GM19395 (cell line): ENCODE measurements around the gene CALY.

Experiments
- ATAC-seq: cut with Tn5 transposase; IDR thresholded peaks from one replicate; pipeline ENCODE4 v1.9.1; 2021; ENCODE audit warnings: mild to moderate bottlenecking, moderate library complexity; ENCODE audit not compliant: unreplicated experiment

CALY gene

DNA sequence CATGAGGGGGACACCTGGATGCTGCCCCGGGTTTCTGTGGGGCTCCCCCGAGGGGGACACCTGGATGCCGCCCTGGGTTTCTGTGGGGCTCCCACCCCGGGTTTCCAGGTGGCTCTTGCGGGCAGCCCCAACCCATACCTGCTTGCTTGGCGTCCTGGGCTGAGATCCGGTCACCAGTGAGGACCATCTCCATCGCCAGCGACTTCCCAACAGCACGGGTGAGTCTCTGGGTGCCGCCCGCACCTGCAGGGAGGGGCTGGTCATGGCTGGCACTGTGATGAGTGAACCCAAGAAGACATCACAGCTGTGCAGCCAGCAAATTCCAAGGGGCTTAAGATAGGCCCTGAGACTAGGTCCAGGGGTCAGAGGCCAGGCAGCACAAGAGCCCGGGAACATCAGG lies 30.1 kb upstream of the CALY start:
- no peak for ATAC-seq

DNA sequence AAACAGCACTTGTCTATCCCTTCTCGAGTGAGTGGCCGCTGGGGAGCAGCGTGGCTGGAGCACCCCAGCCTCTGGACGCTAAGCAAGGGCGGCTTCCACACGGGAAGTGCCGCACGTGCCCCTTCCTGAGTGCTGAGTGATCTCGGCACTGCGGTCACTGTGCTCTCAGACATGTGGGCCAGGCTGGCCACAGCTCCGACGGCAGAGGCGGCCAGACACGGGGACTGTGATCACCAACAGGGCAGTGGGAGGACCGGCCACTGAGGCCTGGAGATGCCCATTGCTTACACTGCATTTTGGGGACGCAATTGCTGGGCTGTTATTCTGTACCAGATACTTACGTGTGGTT lies 29.4 kb upstream of the CALY start:
- no peak for ATAC-seq

DNA sequence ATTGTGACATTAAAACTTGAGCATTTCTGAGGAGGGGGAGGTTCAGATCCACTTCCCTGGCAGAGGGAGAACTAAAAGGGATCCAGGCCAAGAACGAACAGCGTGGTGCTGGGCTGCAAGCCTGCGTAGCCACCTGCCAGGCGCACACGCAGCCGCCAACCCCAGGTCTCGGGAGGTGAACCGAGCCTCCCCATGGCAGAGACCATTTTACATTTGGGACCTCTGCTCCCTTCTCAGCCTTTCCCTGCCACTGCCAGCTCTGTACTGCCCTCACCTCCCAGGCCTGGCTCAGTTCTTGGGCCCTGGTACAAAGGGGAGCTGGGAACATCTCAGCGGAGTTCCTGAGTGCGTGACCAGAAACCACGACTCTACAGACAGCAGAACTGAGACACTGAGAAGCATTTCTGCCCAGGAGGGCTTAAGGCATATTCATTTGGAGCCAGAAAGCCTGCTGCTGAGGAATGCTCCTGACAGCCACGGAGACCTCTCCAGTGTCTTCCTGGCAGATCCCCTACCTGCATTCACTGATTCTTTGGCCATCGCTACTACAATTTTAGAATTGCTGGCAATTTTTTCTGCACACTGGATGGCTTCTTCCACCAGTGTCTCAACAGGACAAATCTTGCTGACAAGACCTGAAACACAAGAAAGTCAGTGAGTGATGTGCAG lies 28.9 kb upstream of the CALY start:
- no peak for ATAC-seq

DNA sequence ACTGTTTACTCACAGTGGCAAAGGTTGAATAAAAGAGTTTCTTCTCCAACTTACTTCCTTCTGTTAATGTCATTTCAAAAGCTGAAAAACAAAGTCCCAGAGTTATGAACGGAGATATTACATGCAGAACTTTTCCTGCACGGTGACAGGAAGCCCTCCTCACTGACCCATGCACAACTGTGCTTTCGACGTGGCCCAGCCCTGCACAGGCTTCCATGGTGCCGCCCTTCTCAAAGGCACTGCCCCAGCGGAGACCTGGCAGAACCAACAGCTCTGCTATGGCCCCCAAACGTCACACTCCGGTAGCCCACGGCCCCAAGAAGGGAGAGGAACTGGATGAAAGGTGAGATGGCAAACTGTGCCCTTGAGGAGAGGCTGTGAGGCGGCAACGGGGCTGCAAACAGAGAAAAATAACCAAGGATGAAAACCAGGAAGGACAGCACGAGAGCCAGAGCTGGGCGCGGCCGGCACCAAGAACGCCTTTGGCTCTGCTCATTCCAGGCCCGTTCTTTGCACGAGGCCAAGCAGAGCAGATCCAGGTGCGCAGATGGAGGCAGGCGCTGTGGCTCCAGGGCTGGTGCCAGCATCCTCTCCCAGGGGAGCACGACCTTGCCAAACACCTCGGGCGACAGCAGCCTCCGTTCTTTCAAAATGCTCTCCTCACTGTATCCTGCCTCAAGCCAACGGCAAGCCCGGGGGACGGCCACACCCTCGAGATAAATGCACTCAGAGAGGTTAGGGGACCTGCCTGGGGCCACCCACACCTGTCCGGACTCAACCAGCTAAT lies 28.1 kb upstream of the CALY start:
- ATAC-seq, result no peak

GRCh38 chr10:133362846-133363245 lies 26.1 kb upstream of the CALY start:
- no peak for ATAC-seq

DNA sequence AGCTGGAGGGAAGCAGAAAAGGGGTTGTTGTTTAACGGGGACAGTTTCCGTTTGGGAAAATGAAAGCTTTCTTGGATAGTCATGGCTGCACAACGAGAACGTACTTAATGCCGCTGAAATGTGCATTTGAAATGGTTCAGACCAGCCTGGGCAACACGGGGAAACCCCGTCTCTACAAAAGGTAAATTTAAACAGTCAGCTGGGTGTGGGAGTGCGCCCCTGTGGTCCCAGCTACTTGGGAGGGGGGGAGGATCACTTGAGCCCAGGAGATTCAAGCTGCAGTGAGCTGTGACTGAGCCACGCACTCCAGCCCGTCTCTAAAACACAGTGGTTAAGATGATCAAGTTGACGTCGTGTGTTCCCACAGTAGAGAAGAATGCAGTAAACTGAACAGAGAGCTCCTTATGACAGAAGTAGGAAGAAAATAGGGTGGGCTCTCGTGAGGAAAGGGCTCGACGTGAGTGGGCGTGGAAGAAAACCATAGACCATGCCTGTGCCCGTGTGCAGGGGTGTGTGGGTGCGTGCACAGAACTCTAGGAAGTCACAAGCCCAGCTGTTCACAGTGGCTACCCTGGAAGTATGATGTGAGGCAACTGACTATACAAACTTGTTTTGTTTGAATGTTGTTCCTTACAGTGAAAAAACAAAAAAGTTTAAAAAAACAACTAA lies 25.2 kb upstream of the CALY start:
- ATAC-seq, result no peak

- no peak for ATAC-seq
Observed at GRCh38 chr10:133361227-133361626, 24.5 kb upstream of the CALY start.

GRCh38 chr10:133359972-133360610 lies 23.4 kb upstream of the CALY start:
- ATAC-seq, result no peak

GRCh38 chr10:133359554-133359971 lies 22.9 kb upstream of the CALY start:
- ATAC-seq, result no peak

DNA sequence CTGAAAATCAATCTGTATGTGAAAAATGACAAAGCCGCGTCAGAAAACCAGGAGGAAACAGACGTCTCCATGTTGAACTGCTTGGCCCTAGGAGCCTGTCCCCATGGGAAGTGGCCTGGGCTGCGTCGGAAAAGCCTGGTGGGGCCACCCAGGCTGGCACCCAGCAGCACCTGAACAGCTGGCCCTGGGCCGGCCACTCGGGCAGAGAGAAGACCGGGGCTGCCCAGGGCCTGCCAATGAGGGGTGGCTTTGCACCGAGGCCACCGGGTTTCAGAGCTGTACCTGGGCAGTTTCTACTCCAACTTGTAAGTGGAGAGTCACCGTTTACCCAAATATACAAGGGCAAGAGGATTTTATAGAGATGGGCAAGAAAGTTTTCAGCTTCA lies 22.2 kb upstream of the CALY start:
- ATAC-seq, result no peak

- ATAC-seq, result no peak
Observed at GRCh38 chr10:133358162-133358924, 21.6 kb upstream of the CALY start.

GRCh38 chr10:133357285-133358161 lies 20.8 kb upstream of the CALY start, which contains the start of gene FUOM:
Gene FUOM (minus strand): TSS chr10:133358019. CDS start chr10:133358007, 12 bp downstream.
- peak; percentile 69 for ATAC-seq

DNA sequence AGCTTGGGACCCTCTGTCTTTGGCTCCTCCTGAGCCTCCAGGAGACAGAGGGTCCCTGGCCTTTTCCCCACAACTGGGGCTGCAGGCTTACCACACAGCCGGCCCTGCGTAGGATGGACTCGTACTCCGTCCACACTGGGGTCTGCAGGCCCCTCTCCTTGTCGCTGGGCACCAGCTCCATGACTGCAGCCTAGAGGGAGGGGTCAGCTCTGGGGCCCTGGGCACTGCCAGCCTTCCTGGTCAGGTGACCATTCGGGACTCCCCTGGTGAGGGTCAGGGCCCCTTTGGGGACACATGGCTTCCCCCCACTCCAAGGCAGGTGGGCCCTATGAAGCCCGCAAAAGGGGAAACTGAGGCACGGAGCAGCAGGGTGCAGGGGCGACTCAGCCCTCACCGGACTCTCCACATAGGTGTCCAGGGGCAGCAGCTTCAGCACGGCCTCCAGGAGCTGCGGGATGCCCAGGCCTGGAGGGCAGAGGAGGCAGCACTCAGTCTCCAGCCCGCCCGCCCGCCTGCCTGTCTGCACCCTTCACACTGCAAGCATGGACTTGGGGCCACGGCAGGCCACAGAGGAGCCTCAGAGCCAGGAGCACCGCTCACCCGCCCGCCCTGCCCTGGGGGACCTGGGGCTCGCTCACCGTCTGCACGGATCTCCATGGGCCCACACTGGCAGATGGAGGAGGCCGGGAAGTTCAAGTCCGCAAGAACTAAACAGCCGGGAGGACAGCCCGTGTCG lies 20.0 kb upstream of the CALY start:
- ATAC-seq, result no peak

DNA sequence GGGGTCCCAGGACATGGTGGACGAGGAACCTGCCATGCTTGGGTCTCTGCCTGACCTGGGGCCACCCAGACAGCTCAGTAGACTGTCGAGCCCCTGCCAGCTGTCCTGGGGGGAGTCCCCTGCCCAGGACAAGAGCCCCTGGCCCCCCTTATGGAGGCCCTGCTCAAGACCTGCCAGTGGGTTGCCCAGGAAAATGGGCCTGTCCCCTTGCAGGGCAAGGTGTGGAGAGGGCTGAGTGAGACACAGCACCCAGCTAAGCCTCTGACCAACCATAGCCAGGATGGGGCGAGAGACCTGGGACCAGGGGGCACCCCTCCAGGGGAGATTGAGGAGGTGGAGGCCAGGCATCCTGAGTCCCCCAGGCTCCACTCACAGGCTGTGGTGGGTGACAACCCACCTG lies 19.3 kb upstream of the CALY start:
- no peak for ATAC-seq

DNA sequence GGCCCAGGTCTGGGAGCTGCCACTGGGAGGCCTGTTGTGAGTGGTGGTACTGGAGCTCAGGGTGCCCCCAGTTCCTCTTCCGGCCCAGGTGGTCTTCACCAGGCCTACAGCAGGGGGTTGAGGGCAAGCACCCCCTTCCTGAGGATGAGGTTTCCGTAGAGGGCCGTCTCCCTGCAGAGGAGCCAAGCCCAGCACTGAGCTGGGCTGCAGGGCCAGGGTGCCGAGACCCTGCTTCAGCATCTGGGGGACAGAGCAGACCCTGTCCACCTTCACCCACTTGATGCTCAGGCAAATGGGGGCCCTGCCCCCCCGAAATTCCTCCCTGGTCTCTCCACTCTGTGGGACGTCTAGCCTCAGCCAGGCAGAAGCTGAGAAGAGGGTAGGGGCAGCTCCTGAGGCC lies 18.6 kb upstream of the CALY start:
- no peak for ATAC-seq

DNA sequence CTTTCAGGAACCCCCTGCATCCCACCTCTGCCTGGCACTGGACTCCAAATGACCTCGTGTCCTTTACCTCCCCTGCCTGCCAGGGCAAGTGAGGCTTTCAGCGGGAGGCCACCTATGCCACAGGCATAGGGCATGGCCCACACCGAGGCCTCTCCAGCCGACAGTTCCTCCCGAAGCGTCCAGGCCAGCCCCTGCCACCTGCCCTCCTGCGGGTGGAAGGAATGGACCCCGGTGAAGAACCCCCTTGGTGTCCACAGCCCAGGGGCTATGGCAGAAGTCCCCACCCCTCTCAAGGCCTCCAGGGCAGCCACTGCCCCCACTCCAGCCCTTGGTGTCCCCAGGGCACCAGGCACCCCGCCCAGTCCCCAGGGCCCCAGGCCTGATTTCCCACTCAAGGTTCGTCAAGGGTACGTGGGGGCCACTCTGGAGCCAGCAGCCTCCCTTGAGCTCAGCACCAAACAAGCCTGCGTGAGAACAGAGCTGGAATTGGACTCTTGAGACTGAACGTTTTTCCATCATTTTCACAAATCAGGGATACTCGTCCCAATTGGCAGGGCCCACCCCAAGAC lies 18.1 kb upstream of the CALY start:
- no peak for ATAC-seq

DNA sequence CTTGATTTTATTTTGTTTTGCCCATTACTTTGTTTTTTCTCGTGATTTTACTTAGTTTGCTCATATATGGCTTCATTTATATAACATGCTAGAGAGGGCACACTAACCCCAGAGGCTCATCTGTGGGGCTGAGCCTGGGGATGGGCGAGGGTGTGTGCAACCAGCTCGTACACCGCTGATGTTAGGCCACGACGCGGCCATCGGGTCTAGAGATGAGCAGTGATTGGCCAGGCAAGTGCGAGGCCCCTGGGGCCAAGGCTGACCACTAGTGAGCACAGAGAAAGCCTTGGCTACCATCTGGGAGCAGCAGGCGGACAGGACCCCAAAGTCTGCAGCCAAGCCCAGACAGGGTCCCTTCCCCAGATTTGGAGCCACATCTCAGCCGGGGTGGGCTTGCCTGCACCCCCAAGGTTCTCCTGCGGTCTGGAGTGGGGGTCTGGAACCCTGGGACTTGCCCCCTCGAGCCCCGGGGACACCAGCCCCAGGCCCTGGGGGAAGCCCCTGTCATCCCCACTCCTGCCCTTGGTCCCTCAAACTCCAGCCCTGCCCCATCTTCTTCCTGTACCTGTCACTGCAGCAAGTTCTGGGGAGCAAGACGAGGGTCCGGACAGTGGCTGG lies 17.4 kb upstream of the CALY start:
- no peak for ATAC-seq

DNA sequence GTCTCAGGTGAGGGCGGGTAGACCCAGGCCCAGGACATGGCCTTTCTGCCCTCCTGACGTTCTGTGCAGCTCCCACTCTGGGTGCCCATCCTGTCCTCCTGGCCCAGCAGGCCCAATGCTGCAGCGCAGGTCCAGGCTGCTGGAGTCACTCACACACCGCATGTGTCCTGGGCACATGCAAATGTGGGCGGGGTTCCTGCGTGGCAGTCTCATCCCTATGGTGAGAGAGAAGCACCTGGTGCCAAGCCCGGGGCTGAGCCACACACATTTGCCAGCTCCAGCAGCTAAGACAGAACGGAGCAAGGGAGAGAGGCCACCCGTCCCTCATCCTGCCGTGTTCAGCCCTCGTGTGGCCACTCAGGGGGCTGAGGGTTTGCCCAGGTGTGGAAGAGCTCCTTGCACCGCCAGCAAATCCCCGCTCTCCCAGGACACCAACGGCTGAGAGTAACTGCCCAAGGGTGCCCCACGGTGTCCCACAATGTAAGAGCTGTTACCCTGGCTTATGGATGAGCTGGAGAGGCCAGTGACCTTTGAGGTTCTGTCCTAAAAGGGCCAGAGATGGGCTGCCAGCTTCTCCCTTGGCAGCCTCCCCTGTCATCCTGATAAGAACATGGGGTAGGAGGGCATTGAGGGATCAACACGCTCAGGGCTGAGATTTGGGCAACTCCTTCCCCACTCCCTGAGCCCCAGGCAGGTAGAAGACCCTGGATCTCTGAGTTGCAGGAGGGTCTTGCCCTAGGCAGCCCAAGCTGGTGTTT lies 16.7 kb upstream of the CALY start:
- no peak for ATAC-seq
